Caco-2 (cell line): ENCODE data around the gene IGSF3. TPM values are rescaled to one million over a fixed set of nuclear protein-coding genes. Genes with fewer than 3 reads are reported as not detected.

Experiments
- BruUV-seq: library from RNA; stranded (reverse); fragments of 400-500 nt; replicated peaks from 2 replicates; lab custom pipeline; 2021; lab: Mats Ljungman, UMichigan
- CTCF ChIA-PET: fragments of 300-600 bp; sonication (Branson Sonifier 250); formaldehyde crosslinking; loops from one replicate; lab custom pipeline; 2022; ENCODE audit warnings: antibody characterized with exemption; lab: Charles Lee
- POLR2A ChIA-PET: fragments of 300-600 bp; sonication (Branson Sonifier 250); formaldehyde crosslinking; loops from one replicate; lab custom pipeline; 2022; ENCODE audit warnings: antibody characterized with exemption; lab: Charles Lee
- DNase-seq, 2 experiments: peaks; one replicate each; pipeline versions ENCODE4 v3.0.0 to v3.0.0-alpha.2; 2020 to 2022
- H3K27me3 ChIP-seq: replicated peaks from 2 replicates; pipeline ENCODE4 v1.6.0; 2011; ENCODE audit warnings: low read length; ENCODE audit not compliant: control insufficient read depth, insufficient read depth
- H3K36me3 ChIP-seq: 2 replicates; pipeline ENCODE4 v1.5.1; 2011; ENCODE audit warnings: low read length; ENCODE audit not compliant: control insufficient read depth, insufficient read depth
- H3K4me1 ChIP-seq: fragments of 250-450 bp; sonication (Bioruptor Pico); 2 replicates; pipeline ENCODE4 v1.5.1; 2020; ENCODE audit warnings: mild to moderate bottlenecking
- H3K4me3 ChIP-seq: 2 replicates; pipeline ENCODE4 v1.5.1; 2011; ENCODE audit warnings: low read depth, mild to moderate bottlenecking, control low read depth, low read length
- H3K9me3 ChIP-seq: fragments of 250-450 bp; sonication (Bioruptor Pico); 2 replicates; pipeline ENCODE4 v1.5.1; 2020; ENCODE audit warnings: mild to moderate bottlenecking, moderate library complexity
- H3K27ac Mint-ChIP-seq: one replicate; pipeline ENCODE4 v1.8.0; 2022; ENCODE audit warnings: mixed read lengths; ENCODE audit not compliant: unreplicated experiment
- H3K27me3 Mint-ChIP-seq: one replicate; pipeline ENCODE4 v1.8.0; 2022; ENCODE audit warnings: mixed read lengths; ENCODE audit not compliant: insufficient read depth, unreplicated experiment
- H3K36me3 Mint-ChIP-seq: one replicate; pipeline ENCODE4 v1.8.0; 2022; ENCODE audit warnings: mild to moderate bottlenecking, mixed read lengths; ENCODE audit not compliant: insufficient read depth, unreplicated experiment
- H3K4me1 Mint-ChIP-seq: one replicate; pipeline ENCODE4 v1.8.0; 2022; ENCODE audit warnings: low read depth, mixed read lengths; ENCODE audit not compliant: unreplicated experiment
- H3K4me3 Mint-ChIP-seq: one replicate; pipeline ENCODE4 v1.8.0; 2022; ENCODE audit warnings: mild to moderate bottlenecking, moderate library complexity, mixed read lengths; ENCODE audit not compliant: unreplicated experiment
- H3K9me3 Mint-ChIP-seq: one replicate; pipeline ENCODE4 v1.8.0; 2022; ENCODE audit warnings: mixed read lengths; ENCODE audit not compliant: unreplicated experiment
- CTCF ChIP-seq, 2 experiments: fragments of 200-600 bp in 1 of 2; IDR thresholded peaks; 1 replicate in 1 of 2; 2 replicates in 1 of 2; pipeline versions ENCODE4 v1.5.1 to v1.8.0; 2011 to 2022; ENCODE audit warnings: antibody characterized with exemption in 1 of 2, control low read depth in 1 of 2, inconsistent platforms in 1 of 2, low read depth in 1 of 2, low read length in 1 of 2, mild to moderate bottlenecking in 1 of 2, moderate library complexity in 1 of 2; ENCODE audit not compliant: insufficient read depth in 1 of 2, severe bottlenecking in 1 of 2, unreplicated experiment in 1 of 2
- intact Hi-C: fragments of 100-400 bp; cut with micrococcal nuclease; formaldehyde crosslinking; loops from one replicate; pipeline ENCODE4 v1.10.0; 2022; ENCODE audit not compliant: unreplicated experiment
- total RNA-seq: library from RNA; stranded (reverse); gene quantifications from 2 replicates; pipeline ENCODE4 v1.2.3, GENCODE V29; 2022

The IGSF3 gene
- total RNA-seq, 1 experiment from 2014 or later = 24.0 TPM

- Histone ChIP-seq H3K36me3 (no peaks in the 10 kb centered on the region), H3K4me1 (no peaks in the 10 kb centered on the region), H3K4me3 (no peak overlapping the region), H3K27me3 (no peaks in the 10 kb centered on the region), H3K9me3 (no peaks in the 10 kb centered on the region)
- Mint-ChIP-seq H3K4me3 (no peak overlapping the region), H3K27ac (no peak overlapping the region), H3K36me3 (peaks cover 9% of the 10 kb centered on the region), H3K4me1 (peaks cover 6% of the 10 kb centered on the region), H3K27me3 (no peaks in the 10 kb centered on the region), H3K9me3 (no peaks in the 10 kb centered on the region)
- no peak for DNase-seq
- ChIA-PET CTCF (no interaction called here), POLR2A (no interaction called here)
- intact Hi-C loops = no loop called here
- TF ChIP-seq CTCF (IDR thresholded peaks at IDR 0.05; ENCODE audit: insufficient read depth in 1 of 2, low read depth in 1 of 2, low read length in 1 of 2, severe bottlenecking in 1 of 2, unreplicated experiment in 1 of 2) = no peak
- BruUV-seq = no TSS peak
Observed at GRCh38 chr1:116534014-116534739, 133.4 kb downstream of the IGSF3 start.

- no peaks in the 10 kb centered on the region for H3K27me3 Mint-ChIP-seq
- no peak for TF ChIP-seq CTCF (IDR thresholded peaks at IDR 0.05; ENCODE audit: insufficient read depth in 1 of 2, low read depth in 1 of 2, low read length in 1 of 2, severe bottlenecking in 1 of 2, unreplicated experiment in 1 of 2)
- BruUV-seq = no TSS peak
- H3K27ac Mint-ChIP-seq = no peak overlapping the region
- H3K4me3 Mint-ChIP-seq = no peak overlapping the region
- ChIA-PET POLR2A (no interaction called here), CTCF (no interaction called here)
- no peaks in the 10 kb centered on the region for H3K4me1 Mint-ChIP-seq
- Histone ChIP-seq H3K4me1 (no peaks in the 10 kb centered on the region), H3K9me3 (no peaks in the 10 kb centered on the region), H3K4me3 (no peak overlapping the region), H3K36me3 (no peaks in the 10 kb centered on the region), H3K27me3 (no peaks in the 10 kb centered on the region)
- no peak for DNase-seq
- no peaks in the 10 kb centered on the region for H3K9me3 Mint-ChIP-seq
- H3K36me3 Mint-ChIP-seq = peaks cover 9% of the 10 kb centered on the region
- intact Hi-C loops = no loop called here
Observed at GRCh38 chr1:116533429-116533820, 134.1 kb downstream of the IGSF3 start.

- no peaks in the 10 kb centered on the region for H3K27me3 Mint-ChIP-seq
- Histone ChIP-seq H3K4me1 (no peaks in the 10 kb centered on the region), H3K4me3 (no peak overlapping the region), H3K9me3 (no peaks in the 10 kb centered on the region), H3K36me3 (no peaks in the 10 kb centered on the region), H3K27me3 (no peaks in the 10 kb centered on the region)
- CTCF ChIA-PET = no interaction called here
- intact Hi-C loops = no loop called here
- TF ChIP-seq CTCF (IDR thresholded peaks at IDR 0.05; ENCODE audit: insufficient read depth in 1 of 2, low read depth in 1 of 2, low read length in 1 of 2, severe bottlenecking in 1 of 2, unreplicated experiment in 1 of 2) = no peak
- peaks cover 9% of the 10 kb centered on the region for H3K36me3 Mint-ChIP-seq
- H3K9me3 Mint-ChIP-seq = no peaks in the 10 kb centered on the region
- no peak for DNase-seq
- H3K27ac Mint-ChIP-seq = no peak overlapping the region
- BruUV-seq = no TSS peak
- POLR2A ChIA-PET = no interaction called here
- no peaks in the 10 kb centered on the region for H3K4me1 Mint-ChIP-seq
- no peak overlapping the region for H3K4me3 Mint-ChIP-seq
Observed at GRCh38 chr1:116532671-116533428, 134.7 kb downstream of the IGSF3 start.
